ENCODE measurements around the gene ADAMTS13.

Gene ADAMTS13

GRCh38 chr9:133393399-133393798 lies 28.8 kb upstream of the ADAMTS13 start:
- no peak for FAIRE-seq

- FAIRE-seq, result no peak
These were observed 27.4 kb upstream of the ADAMTS13 start for GRCh38 chr9:133394687-133395271.

GRCh38 chr9:133396952-133397351 lies 25.2 kb upstream of the ADAMTS13 start:
- no peak for FAIRE-seq

- FAIRE-seq, result no peak
These were observed 24.8 kb upstream of the ADAMTS13 start for GRCh38 chr9:133397370-133397769.

GRCh38 chr9:133397895-133398294 lies 24.3 kb upstream of the ADAMTS13 start:
- FAIRE-seq, result no peak

GRCh38 chr9:133400292-133400691 lies 21.9 kb upstream of the ADAMTS13 start:
- FAIRE-seq, result no peak

- no peak for FAIRE-seq
These were observed 20.6 kb upstream of the ADAMTS13 start for GRCh38 chr9:133401588-133401987.

- FAIRE-seq, result no peak
These were observed 19.5 kb upstream of the ADAMTS13 start for GRCh38 chr9:133402689-133403088.

GRCh38 chr9:133403766-133404453 lies 18.3 kb upstream of the ADAMTS13 start:
- no peak for FAIRE-seq

- no peak for FAIRE-seq
These were observed 17.6 kb upstream of the ADAMTS13 start for GRCh38 chr9:133404454-133405002.

GRCh38 chr9:133405508-133406438 lies 16.4 kb upstream of the ADAMTS13 start:
- no peak for FAIRE-seq

GRCh38 chr9:133406480-133407307 lies 15.5 kb upstream of the ADAMTS13 start:
- no peak for FAIRE-seq

GRCh38 chr9:133408042-133408441 lies 14.1 kb upstream of the ADAMTS13 start:
- FAIRE-seq, result no peak

GRCh38 chr9:133415170-133415569 lies 7.0 kb upstream of the ADAMTS13 start:
- no peak for FAIRE-seq

- FAIRE-seq, result no peak
These were observed 4.4 kb upstream of the ADAMTS13 start, which contains the start of gene REXO4 for GRCh38 chr9:133417541-133418461. Gene REXO4, minus strand, starts transcription at chr9:133418010. Its CDS starts 166 bp downstream, at chr9:133417844.

- FAIRE-seq, result no peak
These were observed 3.2 kb upstream of the ADAMTS13 start for GRCh38 chr9:133419005-133419404.

GRCh38 chr9:133420392-133420827 lies 1.8 kb upstream of the ADAMTS13 start:
- FAIRE-seq, result no peak

- no peak for FAIRE-seq
These were observed 1.0 kb downstream of the ADAMTS13 start for GRCh38 chr9:133423216-133423615.

- no peak for FAIRE-seq
These were observed 2.0 kb downstream of the ADAMTS13 start for GRCh38 chr9:133424187-133424586.

- no peak for FAIRE-seq
These were observed 3.0 kb downstream of the ADAMTS13 start for GRCh38 chr9:133425049-133425632.

- FAIRE-seq, result no peak
These were observed 3.8 kb downstream of the ADAMTS13 start for GRCh38 chr9:133426011-133426410.
